Brain microvascular endothelial cell (primary cell): ENCODE results near the gene HDAC9.
A peak's percentile ranks its signal among the peaks of the same experiment; 100 is the strongest.

Source experiments
- DNase-seq: peaks from one replicate; pipeline ENCODE4 v3.0.0-alpha.2; 2020
- H3K27ac ChIP-seq: fragments of 250-450 bp; sonication (Bioruptor Pico); 2 replicates; pipeline ENCODE4 v1.5.1; 2020; ENCODE audit warnings: mild to moderate bottlenecking, moderate library complexity
- H3K27me3 ChIP-seq: fragments of 250-450 bp; sonication (Bioruptor Pico); replicated peaks from 2 replicates; pipeline ENCODE4 v1.5.1; 2020; ENCODE audit warnings: mild to moderate bottlenecking
- H3K36me3 ChIP-seq: fragments of 250-450 bp; sonication (Bioruptor Pico); replicated peaks from 2 replicates; pipeline ENCODE4 v1.5.1; 2020; ENCODE audit warnings: mild to moderate bottlenecking
- H3K4me3 ChIP-seq: 2 replicates; pipeline ENCODE4 v1.5.1; 2011; ENCODE audit warnings: low read depth, mild to moderate bottlenecking, control low read depth, low read length, moderate library complexity
- in situ Hi-C: cut with HindIII; loops from 2 replicates; pipeline ENCODE4 v1.10.0; 2017; ENCODE audit warnings: low sequenced_read_pairs, low pct_ligation_motif_present
- TF ChIP-seq, protein P1 (sequence below): IDR thresholded peaks from 2 replicates; pipeline ENCODE4 v1.5.1; 2011; ENCODE audit warnings: low read depth, mild to moderate bottlenecking, moderate library complexity, low read length, control low read depth, inconsistent platforms; ENCODE audit errors: missing control alignments

HDAC9 gene

GRCh38 chr7:18509481-18509880 lies 13.9 kb downstream of the HDAC9 start:
- Histone ChIP-seq H3K4me3 (peak overlapping the region; percentile 54), H3K27me3 (no peaks in the 10 kb centered on the region), H3K27ac (peak overlapping the region; percentile 97), H3K36me3 (no peaks in the 10 kb centered on the region)
- in situ Hi-C loops = no loop called here
- TF ChIP-seq, protein P1, sequence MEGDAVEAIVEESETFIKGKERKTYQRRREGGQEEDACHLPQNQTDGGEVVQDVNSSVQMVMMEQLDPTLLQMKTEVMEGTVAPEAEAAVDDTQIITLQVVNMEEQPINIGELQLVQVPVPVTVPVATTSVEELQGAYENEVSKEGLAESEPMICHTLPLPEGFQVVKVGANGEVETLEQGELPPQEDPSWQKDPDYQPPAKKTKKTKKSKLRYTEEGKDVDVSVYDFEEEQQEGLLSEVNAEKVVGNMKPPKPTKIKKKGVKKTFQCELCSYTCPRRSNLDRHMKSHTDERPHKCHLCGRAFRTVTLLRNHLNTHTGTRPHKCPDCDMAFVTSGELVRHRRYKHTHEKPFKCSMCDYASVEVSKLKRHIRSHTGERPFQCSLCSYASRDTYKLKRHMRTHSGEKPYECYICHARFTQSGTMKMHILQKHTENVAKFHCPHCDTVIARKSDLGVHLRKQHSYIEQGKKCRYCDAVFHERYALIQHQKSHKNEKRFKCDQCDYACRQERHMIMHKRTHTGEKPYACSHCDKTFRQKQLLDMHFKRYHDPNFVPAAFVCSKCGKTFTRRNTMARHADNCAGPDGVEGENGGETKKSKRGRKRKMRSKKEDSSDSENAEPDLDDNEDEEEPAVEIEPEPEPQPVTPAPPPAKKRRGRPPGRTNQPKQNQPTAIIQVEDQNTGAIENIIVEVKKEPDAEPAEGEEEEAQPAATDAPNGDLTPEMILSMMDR = no peak
- DNase-seq = no peak

DNA sequence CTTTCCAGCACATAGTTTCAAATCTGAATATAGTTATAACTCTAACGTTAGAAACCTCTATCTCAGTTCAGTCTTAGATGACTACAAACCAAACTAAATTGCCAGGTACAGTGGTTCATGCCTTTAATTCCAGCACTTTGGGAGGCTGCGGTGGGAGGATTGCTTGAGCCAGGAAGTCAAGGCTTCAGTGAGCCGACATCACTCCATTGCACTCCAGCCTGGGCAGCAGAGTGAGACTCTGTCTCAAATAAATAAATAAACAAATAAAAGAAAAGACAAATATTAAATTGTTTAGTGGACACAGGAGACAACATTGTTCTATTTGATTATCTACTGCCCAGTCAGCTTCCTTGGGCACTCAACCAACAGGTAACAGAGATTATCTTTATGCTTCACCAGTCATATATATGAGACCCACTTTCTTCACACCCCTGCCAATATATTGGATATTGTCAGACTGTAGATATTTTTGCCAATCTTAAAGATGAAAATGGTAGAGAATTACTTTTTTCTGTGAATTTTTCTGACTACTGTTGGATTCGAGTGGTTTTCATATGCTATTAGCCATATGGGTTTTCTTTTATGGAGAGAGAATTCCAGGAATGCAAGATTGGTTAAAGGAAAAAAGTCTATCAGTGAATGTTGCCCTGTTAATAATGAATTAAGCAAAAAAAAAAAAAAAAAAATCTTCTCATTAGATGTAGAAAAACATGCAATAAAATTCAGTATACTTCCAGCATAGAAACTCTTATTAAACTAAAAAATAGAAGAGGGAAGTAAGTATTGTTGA lies 16.0 kb downstream of the HDAC9 start:
- Histone ChIP-seq H3K27me3 (no peaks in the 10 kb centered on the region), H3K27ac (no peak overlapping the region)
- DNase-seq = no peak

DNA sequence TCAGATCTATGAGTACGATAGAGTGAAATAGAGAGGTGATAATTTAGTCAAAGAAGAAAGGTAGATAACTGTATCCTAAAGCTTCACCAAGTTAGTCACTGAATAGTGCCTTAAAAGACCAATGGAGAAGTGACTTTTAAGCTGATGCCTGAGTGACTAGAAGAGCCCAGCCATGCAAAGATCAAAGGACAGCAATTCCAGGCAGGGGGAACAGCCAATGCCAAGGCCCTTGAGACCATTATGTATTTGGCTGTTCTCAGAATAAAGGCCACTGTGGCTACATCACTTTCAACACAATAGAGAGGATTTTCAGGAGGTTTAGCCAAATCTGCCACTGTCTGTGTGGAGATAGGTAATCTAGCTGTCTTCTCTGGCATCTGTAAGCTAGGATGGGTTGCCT lies 17.8 kb downstream of the HDAC9 start:
- H3K4me3 ChIP-seq = no peak overlapping the region
- in situ Hi-C loops = no loop called here
- no peak for DNase-seq
- H3K36me3 ChIP-seq = no peaks in the 10 kb centered on the region
- no peak overlapping the region for H3K27ac ChIP-seq
- TF ChIP-seq, protein P1 = no peak
- no peaks in the 10 kb centered on the region for H3K27me3 ChIP-seq

More for the DNA sequence above, 16.0 kb downstream of the HDAC9 start:
- in situ Hi-C loops = no loop called here
- Histone ChIP-seq H3K36me3 (no peaks in the 10 kb centered on the region), H3K4me3 (no peak overlapping the region)
- TF ChIP-seq, protein P1 = no peak

- Histone ChIP-seq H3K36me3 (no peaks in the 10 kb centered on the region), H3K27me3 (no peaks in the 10 kb centered on the region), H3K27ac (no peak overlapping the region), H3K4me3 (no peak overlapping the region)
- no peak for DNase-seq
- in situ Hi-C loops = no loop called here
- TF ChIP-seq, protein P1 = no peak
Measured at GRCh38 chr7:18515067-18515466, 19.5 kb downstream of the HDAC9 start.

DNA sequence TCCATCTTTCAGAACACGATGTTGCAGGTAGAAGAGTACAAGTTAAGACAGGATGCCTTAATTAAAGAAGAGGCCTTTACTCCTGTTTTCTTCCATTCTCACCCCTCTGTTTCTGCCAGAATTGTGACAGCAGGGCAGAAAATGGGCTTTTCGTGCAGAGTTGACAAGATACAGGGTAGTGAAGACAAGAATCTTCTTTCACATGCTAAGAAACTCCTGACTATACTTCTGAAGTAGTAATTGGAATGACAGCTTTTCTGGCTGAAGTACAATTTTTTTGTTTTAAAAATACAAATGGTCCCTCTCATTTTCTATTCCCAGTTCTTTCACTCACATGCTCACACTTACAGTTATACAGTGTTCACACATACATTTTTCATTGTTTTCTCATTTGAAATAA lies 22.1 kb downstream of the HDAC9 start:
- Histone ChIP-seq H3K4me3 (no peak overlapping the region), H3K36me3 (no peaks in the 10 kb centered on the region), H3K27ac (no peak overlapping the region), H3K27me3 (no peaks in the 10 kb centered on the region)
- TF ChIP-seq, protein P1 = no peak
- DNase-seq = no peak
- in situ Hi-C loops = no loop called here

DNA sequence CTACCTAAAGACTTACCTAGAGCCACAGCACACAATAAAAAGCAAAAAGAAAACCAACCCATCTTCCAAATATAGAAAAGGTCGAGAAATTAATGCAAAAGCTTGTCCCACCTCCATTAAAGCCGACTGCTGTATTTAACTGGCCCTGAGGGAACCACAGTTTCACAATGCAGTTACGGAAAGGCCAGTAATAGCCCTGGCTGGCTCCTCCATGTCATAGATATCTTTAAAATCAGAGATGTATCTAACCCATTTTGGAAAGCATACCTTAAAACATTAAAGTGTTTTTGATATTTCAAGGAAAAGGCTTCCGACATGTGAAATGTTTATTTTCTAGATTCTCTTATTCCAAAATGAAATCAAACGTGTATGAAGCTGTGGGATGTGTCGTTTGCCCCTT lies 23.0 kb downstream of the HDAC9 start:
- no peaks in the 10 kb centered on the region for H3K36me3 ChIP-seq
- TF ChIP-seq, protein P1 = no peak
- DNase-seq = no peak
- H3K4me3 ChIP-seq = no peak overlapping the region
- no peaks in the 10 kb centered on the region for H3K27me3 ChIP-seq
- no peak overlapping the region for H3K27ac ChIP-seq
- in situ Hi-C loops = no loop called here
